G401.6 (cell line): ENCODE results near the gene DYNC2I2.
A peak's percentile ranks its signal among the peaks of the same experiment; 100 is the strongest.
"Not testable (repeated sequence)": the region's sequence is repeated elsewhere in the genome, so short reads cannot be mapped to it uniquely, and the experiment has no call there.

Experiments
- FAIRE-seq: peaks from 2 replicates; lab custom pipeline; 2012; peaks lifted over from hg19 to GRCh38; lab: Jason Lieb, UNC

The DYNC2I2 gene

GRCh38 chr9:128656416-128657343 is at the start of gene DYNC2I2:
Gene DYNC2I2, minus strand, starts transcription at chr9:128656847. Its CDS starts 121 bp downstream, at chr9:128656726.
- no peak for FAIRE-seq

GRCh38 chr9:128706045-128706444 is 49.4 kb upstream of the DYNC2I2 start:
- no peak for FAIRE-seq

GRCh38 chr9:128705051-128705965 is 48.7 kb upstream of the DYNC2I2 start:
- no peak for FAIRE-seq

- no peak for FAIRE-seq
These were observed 47.7 kb upstream of the DYNC2I2 start for GRCh38 chr9:128704356-128704670.

- FAIRE-seq = no peak
These were observed 47.1 kb upstream of the DYNC2I2 start for GRCh38 chr9:128703616-128704355.

- no peak for FAIRE-seq
These were observed 46.4 kb upstream of the DYNC2I2 start for GRCh38 chr9:128702949-128703615.

GRCh38 chr9:128702445-128702948 is 45.9 kb upstream of the DYNC2I2 start, which contains the start of gene PKN3:
Gene PKN3, plus strand, starts transcription at chr9:128702503. Its CDS starts 413 bp downstream, at chr9:128702916.
- peak; percentile 8 for FAIRE-seq

- no peak for FAIRE-seq
These were observed 44.7 kb upstream of the DYNC2I2 start for GRCh38 chr9:128701227-128701854.

GRCh38 chr9:128699096-128699795 is 42.6 kb upstream of the DYNC2I2 start:
- FAIRE-seq = not testable (repeated sequence)

- FAIRE-seq = no peak
These were observed 40.5 kb upstream of the DYNC2I2 start for GRCh38 chr9:128696923-128697707.

- FAIRE-seq = no peak
These were observed 37.7 kb upstream of the DYNC2I2 start for GRCh38 chr9:128694344-128694743.

GRCh38 chr9:128693738-128694137 is 37.1 kb upstream of the DYNC2I2 start:
- not testable (repeated sequence) for FAIRE-seq

- no peak for FAIRE-seq
These were observed 34.0 kb upstream of the DYNC2I2 start for GRCh38 chr9:128690684-128691034.

GRCh38 chr9:128689820-128690683 is 33.4 kb upstream of the DYNC2I2 start:
- no peak for FAIRE-seq

- no peak for FAIRE-seq
These were observed 32.7 kb upstream of the DYNC2I2 start for GRCh38 chr9:128689293-128689774.

GRCh38 chr9:128688501-128689292 is 32.0 kb upstream of the DYNC2I2 start, which contains the start of gene SET:
Gene SET, plus strand, starts transcription at chr9:128689222. Its CDS starts 361 bp downstream, at chr9:128689583.
- no peak for FAIRE-seq

- no peak for FAIRE-seq
These were observed 30.8 kb upstream of the DYNC2I2 start for GRCh38 chr9:128687453-128687852.
